Upper lobe of right lung (tissue), 1 donor: ENCODE measurements around the gene PPP2R3B. TPM values are rescaled to one million over a fixed set of nuclear protein-coding genes. Genes with fewer than 3 reads are reported as not detected.
"Not testable (repeated sequence)": the region's sequence is repeated elsewhere in the genome, so short reads cannot be mapped to it uniquely, and the experiment has no call there.

ENCODE experiments used
- ATAC-seq: fragments of 200-7000 bp; cut with Tn5 transposase; one replicate; pipeline ENCODE4 v1.9.1; 2020; ENCODE audit warnings: mild to moderate bottlenecking, moderate library complexity
- DNase-seq: peaks from one replicate; pipeline ENCODE4 v3.0.0-alpha.2; 2020
- H3K27ac ChIP-seq: fragments of 200-600 bp; one replicate; pipeline ENCODE4 v1.8.0; 2022
- H3K27me3 ChIP-seq: fragments of 200-600 bp; one replicate; pipeline ENCODE4 v1.8.0; 2022; ENCODE audit warnings: mild to moderate bottlenecking
- H3K36me3 ChIP-seq: fragments of 200-600 bp; one replicate; pipeline ENCODE4 v1.8.0; 2022
- H3K4me1 ChIP-seq: fragments of 200-600 bp; one replicate; pipeline ENCODE4 v1.8.0; 2022
- H3K4me3 ChIP-seq: fragments of 200-600 bp; one replicate; pipeline ENCODE4 v1.8.0; 2022; ENCODE audit warnings: mild to moderate bottlenecking
- H3K9me3 ChIP-seq: fragments of 200-600 bp; one replicate; pipeline ENCODE4 v1.8.0; 2022
- intact Hi-C: fragments of 100-400 bp; cut with DNase I; formaldehyde crosslinking; loops from one replicate; pipeline ENCODE4 v1.11.0; 2022
- total RNA-seq: library from RNA; stranded (reverse); fragmentation: NEBNext Ultra II Directional; extraction: Animal tissue kit (Norgen Biotek cat#: 25700); gene quantifications from one replicate; pipeline ENCODE4 v1.2.1, GENCODE V29; 2021
- TF ChIP-seq, protein P1 (sequence below): fragments of 200-600 bp; IDR thresholded peaks from one replicate; pipeline ENCODE4 v1.8.0; 2022; ENCODE audit warnings: antibody characterized with exemption
- donor health status: DM: no; HTN: yes; CAD: no; lungs with severe emphysema.

Gene PPP2R3B
- total RNA-seq, 1 donor from 2014 or later, result 12.8 TPM

GRCh38 chrX:389021-389441, 2.3 kb upstream of the PPP2R3B start:
- Histone ChIP-seq H3K9me3 (no peaks in the 10 kb centered on the region), H3K27ac (no peak overlapping the region), H3K27me3 (no peaks in the 10 kb centered on the region), H3K4me3 (no peak overlapping the region), H3K36me3 (no peaks in the 10 kb centered on the region), H3K4me1 (no peaks in the 10 kb centered on the region)
- no peak for DNase-seq
- TF ChIP-seq, protein P1, sequence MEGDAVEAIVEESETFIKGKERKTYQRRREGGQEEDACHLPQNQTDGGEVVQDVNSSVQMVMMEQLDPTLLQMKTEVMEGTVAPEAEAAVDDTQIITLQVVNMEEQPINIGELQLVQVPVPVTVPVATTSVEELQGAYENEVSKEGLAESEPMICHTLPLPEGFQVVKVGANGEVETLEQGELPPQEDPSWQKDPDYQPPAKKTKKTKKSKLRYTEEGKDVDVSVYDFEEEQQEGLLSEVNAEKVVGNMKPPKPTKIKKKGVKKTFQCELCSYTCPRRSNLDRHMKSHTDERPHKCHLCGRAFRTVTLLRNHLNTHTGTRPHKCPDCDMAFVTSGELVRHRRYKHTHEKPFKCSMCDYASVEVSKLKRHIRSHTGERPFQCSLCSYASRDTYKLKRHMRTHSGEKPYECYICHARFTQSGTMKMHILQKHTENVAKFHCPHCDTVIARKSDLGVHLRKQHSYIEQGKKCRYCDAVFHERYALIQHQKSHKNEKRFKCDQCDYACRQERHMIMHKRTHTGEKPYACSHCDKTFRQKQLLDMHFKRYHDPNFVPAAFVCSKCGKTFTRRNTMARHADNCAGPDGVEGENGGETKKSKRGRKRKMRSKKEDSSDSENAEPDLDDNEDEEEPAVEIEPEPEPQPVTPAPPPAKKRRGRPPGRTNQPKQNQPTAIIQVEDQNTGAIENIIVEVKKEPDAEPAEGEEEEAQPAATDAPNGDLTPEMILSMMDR, result no peak
- intact Hi-C loops, result no loop called here
- no peak for ATAC-seq

GRCh38 chrX:387729-388128, 1.0 kb upstream of the PPP2R3B start:
- Histone ChIP-seq H3K4me3 (peak overlapping the region; percentile 86), H3K27ac (peak overlapping the region; percentile 100), H3K36me3 (no peaks in the 10 kb centered on the region), H3K27me3 (no peaks in the 10 kb centered on the region), H3K4me1 (no peaks in the 10 kb centered on the region), H3K9me3 (no peaks in the 10 kb centered on the region)
- TF ChIP-seq, protein P1, result no peak
- DNase-seq, result no peak
- intact Hi-C loops, result no loop called here
- ATAC-seq, result no peak

- no peak for DNase-seq
- Histone ChIP-seq H3K36me3 (no peaks in the 10 kb centered on the region), H3K4me1 (no peaks in the 10 kb centered on the region), H3K27ac (peak overlapping the region; percentile 100), H3K27me3 (no peaks in the 10 kb centered on the region), H3K9me3 (no peaks in the 10 kb centered on the region), H3K4me3 (peak overlapping the region; percentile 86)
- no peak for ATAC-seq
- TF ChIP-seq, protein P1, result no peak
- intact Hi-C loops, result no loop called here
Measured at GRCh38 chrX:386239-386767, 404 bp downstream of the PPP2R3B start.

GRCh38 chrX:385736-386135, 971 bp downstream of the PPP2R3B start:
- H3K9me3 ChIP-seq, ATAC-seq, H3K36me3 ChIP-seq, H3K27me3 ChIP-seq, DNase-seq, H3K27ac ChIP-seq, H3K4me1 ChIP-seq, intact Hi-C loops: not testable (repeated sequence)
- peak overlapping the region; percentile 86 for H3K4me3 ChIP-seq

DNA sequence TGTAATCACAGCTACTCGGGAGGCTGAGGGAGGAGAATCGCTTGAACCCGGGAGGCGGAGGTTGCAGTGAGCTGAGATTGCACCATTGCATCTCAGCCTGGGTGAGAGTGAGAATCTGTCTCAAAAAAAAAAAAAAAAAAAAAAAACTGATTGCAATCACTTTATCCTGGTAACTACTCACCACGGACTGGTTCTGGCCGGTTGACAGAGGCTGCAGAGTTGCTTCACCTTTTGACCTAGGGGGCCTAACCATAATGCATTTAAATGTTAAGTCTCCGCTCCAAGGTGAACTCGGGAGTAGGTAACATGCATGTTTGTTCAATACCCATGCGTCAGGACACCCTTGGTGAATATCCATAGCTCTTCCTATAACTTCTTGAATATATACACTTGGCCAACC, 1.8 kb downstream of the PPP2R3B start:
- TF ChIP-seq, protein P1, result no peak
- DNase-seq (no peak), ATAC-seq (no peak)
- intact Hi-C loops, result no loop called here
- H3K4me1 ChIP-seq, result no peaks in the 10 kb centered on the region
- H3K9me3 ChIP-seq, result no peaks in the 10 kb centered on the region
- no peaks in the 10 kb centered on the region for H3K36me3 ChIP-seq
- H3K27me3 ChIP-seq, result no peaks in the 10 kb centered on the region
- no peak overlapping the region for H3K27ac ChIP-seq
- no peak overlapping the region for H3K4me3 ChIP-seq

GRCh38 chrX:378443-378842, 8.3 kb downstream of the PPP2R3B start:
- H3K27ac ChIP-seq, result no peak overlapping the region
- ATAC-seq, result no peak

DNA sequence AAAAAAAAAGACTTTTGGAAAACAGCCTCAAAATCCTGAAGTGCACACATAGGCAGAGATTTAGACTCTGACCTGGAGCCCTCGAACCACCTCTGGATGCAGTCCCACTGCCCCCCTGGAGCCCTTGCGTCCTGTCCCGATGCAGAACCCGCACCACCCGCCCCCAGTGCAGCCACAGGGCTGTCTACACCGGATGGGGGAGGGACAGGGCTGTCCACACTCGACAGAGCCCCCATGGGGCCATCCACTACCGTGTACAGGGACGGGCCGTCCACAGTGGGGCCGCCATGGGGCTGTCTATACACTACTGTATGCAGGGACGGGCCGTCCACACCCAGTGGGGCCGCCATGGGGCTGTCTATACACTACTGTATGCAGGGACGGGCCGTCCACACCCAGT, 10.5 kb downstream of the PPP2R3B start:
- H3K27ac ChIP-seq, ATAC-seq, H3K4me3 ChIP-seq, DNase-seq, H3K36me3 ChIP-seq, H3K9me3 ChIP-seq, intact Hi-C loops, H3K4me1 ChIP-seq: not testable (repeated sequence)
- peaks cover 36% of the 10 kb centered on the region for H3K27me3 ChIP-seq

More at GRCh38 chrX:378443-378842, 8.3 kb downstream of the PPP2R3B start:
- H3K4me3 ChIP-seq, result no peak overlapping the region
- TF ChIP-seq, protein P1, result no peak
- DNase-seq, result no peak
- no peaks in the 10 kb centered on the region for H3K36me3 ChIP-seq
- peaks cover 5% of the 10 kb centered on the region for H3K4me1 ChIP-seq
- peaks cover 22% of the 10 kb centered on the region for H3K27me3 ChIP-seq
- intact Hi-C loops, result no loop called here
- no peaks in the 10 kb centered on the region for H3K9me3 ChIP-seq
